Measurements from ENCODE around the gene NFIC.

The NFIC gene

DNA sequence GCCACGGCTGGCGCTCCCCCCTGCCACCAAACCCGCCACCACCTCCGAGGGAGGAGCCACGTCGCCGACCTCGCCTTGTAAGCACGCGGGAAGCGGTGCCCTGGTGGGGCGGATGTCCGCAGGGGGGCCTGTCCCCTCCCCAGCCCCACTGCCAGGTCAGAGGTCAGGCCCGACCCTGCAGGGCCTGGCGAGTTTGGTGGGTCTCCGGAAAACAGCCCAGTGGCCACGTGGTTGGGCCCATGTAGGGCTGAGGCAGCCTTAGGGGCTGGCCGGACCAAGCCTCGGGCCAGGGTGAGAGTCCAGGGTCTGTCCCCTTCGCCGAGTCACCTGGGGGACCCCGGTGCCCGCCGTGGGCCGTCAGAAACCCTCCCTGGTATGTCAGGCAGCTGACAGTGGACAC is 87.5 kb downstream of the NFIC start:
- TF ChIP-seq ZNF565 (CRISPR knock-in tag; conservative IDR thresholded peaks at IDR 0.05; ENCODE audit: low read depth) (no peak), PPARA (CRISPR knock-in tag; IDR thresholded peaks at IDR 0.05; ENCODE audit: borderline replicate concordance) (no peak), ESRRG (CRISPR knock-in tag; IDR thresholded peaks at IDR 0.05) (no peak), TCF4 (CRISPR knock-in tag; IDR thresholded peaks at IDR 0.05; ENCODE audit: borderline replicate concordance) (no peak), ISL1 (CRISPR knock-in tag; IDR thresholded peaks at IDR 0.05) (no peak), ZNF8 (CRISPR knock-in tag; IDR thresholded peaks at IDR 0.05) (no peak), ARNTL (CRISPR knock-in tag; IDR thresholded peaks at IDR 0.05; ENCODE audit: borderline replicate concordance, low read depth) (no peak)
- no peak for ATAC-seq

DNA sequence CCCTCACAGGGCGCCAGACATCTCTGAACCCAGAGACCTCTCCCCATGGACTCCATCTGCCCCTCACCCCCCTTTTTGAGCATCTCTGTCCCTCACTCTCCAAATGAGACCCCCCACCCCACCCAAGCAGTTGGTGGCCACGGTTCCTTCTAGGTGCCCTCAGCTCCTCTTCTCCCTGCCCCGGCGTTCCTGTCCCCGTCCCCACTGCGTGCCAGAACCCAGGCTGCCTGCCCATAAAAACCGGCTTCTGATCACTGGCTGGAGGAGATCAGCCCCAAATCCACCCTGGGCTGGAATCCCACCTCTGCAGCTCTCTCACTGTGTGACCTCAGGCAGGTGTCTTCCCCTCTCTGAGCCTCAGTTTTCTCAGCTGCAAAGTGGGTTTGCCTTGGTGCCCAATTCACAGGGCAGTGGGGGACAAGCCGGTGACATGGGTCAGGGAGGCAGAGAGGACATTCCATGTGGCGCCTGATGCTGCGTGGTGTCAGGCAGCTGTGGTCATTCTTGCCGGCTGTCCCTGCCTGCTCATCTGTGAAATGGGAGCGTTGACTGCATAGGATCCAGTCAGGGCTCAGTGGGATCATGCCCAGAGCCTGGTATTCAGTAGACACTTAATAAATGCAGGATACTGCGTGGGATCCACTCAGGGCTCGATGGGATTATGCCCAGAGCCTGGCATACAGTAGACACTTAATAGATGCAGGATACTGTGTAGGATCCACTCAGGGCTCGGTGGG is 88.4 kb downstream of the NFIC start:
- no peak for ATAC-seq

DNA sequence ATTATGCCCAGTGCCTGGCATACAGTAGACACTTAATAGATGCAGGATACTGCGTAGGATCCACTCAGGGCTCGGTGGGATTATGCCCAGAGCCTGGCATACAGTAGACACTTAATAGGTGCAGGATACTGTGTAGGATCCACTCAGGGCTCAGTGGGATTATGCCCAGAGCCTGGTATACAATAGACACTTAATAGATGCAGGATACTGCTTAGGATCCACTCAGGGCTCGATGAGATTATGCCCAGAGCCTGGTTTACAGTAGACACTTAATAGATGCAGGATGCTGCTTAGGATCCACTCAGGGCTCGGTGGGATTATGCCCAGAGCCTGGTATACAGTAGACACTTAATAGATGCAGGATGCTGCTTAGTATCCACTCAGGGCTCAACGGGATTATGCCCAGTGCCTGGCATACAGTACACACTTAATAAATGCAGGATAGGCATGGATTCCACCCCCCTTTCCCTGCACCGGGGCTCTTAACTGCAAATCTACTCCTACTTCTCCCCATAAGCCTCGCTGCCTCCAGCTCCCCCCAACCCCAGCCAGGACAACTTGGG is 89.1 kb downstream of the NFIC start:
- ATAC-seq: no peak
- TF ChIP-seq RARB (CRISPR knock-in tag; IDR thresholded peaks at IDR 0.05) (no peak), TOX (CRISPR knock-in tag; IDR thresholded peaks at IDR 0.05; ENCODE audit: borderline replicate concordance) (no peak), ZNF8 (CRISPR knock-in tag; IDR thresholded peaks at IDR 0.05) (no peak), ISL1 (CRISPR knock-in tag; IDR thresholded peaks at IDR 0.05) (no peak), ARNTL (CRISPR knock-in tag; IDR thresholded peaks at IDR 0.05; ENCODE audit: borderline replicate concordance, low read depth) (no peak), CSDC2 (CRISPR knock-in tag; IDR thresholded peaks at IDR 0.05) (no peak), GLIS3 (CRISPR knock-in tag; IDR thresholded peaks at IDR 0.05) (no peak), ESRRG (CRISPR knock-in tag; IDR thresholded peaks at IDR 0.05) (no peak), ZNF70 (CRISPR knock-in tag; IDR thresholded peaks at IDR 0.05) (no peak), BACH2 (CRISPR knock-in tag; IDR thresholded peaks at IDR 0.05; ENCODE audit: borderline replicate concordance) (no peak), ZNF565 (CRISPR knock-in tag; conservative IDR thresholded peaks at IDR 0.05; ENCODE audit: low read depth) (no peak), PPARA (CRISPR knock-in tag; IDR thresholded peaks at IDR 0.05; ENCODE audit: borderline replicate concordance) (no peak)
- TF ChIP-seq, protein P1, sequence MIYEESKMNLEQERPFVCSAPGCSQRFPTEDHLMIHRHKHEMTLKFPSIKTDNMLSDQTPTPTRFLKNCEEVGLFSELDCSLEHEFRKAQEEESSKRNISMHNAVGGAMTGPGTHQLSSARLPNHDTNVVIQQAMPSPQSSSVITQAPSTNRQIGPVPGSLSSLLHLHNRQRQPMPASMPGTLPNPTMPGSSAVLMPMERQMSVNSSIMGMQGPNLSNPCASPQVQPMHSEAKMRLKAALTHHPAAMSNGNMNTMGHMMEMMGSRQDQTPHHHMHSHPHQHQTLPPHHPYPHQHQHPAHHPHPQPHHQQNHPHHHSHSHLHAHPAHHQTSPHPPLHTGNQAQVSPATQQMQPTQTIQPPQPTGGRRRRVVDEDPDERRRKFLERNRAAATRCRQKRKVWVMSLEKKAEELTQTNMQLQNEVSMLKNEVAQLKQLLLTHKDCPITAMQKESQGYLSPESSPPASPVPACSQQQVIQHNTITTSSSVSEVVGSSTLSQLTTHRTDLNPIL (CRISPR knock-in tag; IDR thresholded peaks at IDR 0.05; ENCODE audit: low read depth): no peak
- TF ChIP-seq, protein P2, sequence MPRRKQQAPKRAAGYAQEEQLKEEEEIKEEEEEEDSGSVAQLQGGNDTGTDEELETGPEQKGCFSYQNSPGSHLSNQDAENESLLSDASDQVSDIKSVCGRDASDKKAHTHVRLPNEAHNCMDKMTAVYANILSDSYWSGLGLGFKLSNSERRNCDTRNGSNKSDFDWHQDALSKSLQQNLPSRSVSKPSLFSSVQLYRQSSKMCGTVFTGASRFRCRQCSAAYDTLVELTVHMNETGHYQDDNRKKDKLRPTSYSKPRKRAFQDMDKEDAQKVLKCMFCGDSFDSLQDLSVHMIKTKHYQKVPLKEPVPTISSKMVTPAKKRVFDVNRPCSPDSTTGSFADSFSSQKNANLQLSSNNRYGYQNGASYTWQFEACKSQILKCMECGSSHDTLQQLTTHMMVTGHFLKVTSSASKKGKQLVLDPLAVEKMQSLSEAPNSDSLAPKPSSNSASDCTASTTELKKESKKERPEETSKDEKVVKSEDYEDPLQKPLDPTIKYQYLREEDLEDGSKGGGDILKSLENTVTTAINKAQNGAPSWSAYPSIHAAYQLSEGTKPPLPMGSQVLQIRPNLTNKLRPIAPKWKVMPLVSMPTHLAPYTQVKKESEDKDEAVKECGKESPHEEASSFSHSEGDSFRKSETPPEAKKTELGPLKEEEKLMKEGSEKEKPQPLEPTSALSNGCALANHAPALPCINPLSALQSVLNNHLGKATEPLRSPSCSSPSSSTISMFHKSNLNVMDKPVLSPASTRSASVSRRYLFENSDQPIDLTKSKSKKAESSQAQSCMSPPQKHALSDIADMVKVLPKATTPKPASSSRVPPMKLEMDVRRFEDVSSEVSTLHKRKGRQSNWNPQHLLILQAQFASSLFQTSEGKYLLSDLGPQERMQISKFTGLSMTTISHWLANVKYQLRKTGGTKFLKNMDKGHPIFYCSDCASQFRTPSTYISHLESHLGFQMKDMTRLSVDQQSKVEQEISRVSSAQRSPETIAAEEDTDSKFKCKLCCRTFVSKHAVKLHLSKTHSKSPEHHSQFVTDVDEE (CRISPR knock-in tag; IDR thresholded peaks at IDR 0.05): no peak

More for the DNA sequence above, 88.4 kb downstream of the NFIC start:
- TF ChIP-seq PPARA (CRISPR knock-in tag; IDR thresholded peaks at IDR 0.05; ENCODE audit: borderline replicate concordance): no peak
- TF ChIP-seq, protein P3, sequence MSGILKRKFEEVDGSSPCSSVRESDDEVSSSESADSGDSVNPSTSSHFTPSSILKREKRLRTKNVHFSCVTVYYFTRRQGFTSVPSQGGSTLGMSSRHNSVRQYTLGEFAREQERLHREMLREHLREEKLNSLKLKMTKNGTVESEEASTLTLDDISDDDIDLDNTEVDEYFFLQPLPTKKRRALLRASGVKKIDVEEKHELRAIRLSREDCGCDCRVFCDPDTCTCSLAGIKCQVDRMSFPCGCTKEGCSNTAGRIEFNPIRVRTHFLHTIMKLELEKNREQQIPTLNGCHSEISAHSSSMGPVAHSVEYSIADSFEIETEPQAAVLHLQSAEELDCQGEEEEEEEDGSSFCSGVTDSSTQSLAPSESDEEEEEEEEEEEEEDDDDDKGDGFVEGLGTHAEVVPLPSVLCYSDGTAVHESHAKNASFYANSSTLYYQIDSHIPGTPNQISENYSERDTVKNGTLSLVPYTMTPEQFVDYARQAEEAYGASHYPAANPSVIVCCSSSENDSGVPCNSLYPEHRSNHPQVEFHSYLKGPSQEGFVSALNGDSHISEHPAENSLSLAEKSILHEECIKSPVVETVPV (CRISPR knock-in tag; IDR thresholded peaks at IDR 0.05): no peak
- TF ChIP-seq ZFP3 (CRISPR knock-in tag; IDR thresholded peaks at IDR 0.05): no peak
- TF ChIP-seq, protein P4, sequence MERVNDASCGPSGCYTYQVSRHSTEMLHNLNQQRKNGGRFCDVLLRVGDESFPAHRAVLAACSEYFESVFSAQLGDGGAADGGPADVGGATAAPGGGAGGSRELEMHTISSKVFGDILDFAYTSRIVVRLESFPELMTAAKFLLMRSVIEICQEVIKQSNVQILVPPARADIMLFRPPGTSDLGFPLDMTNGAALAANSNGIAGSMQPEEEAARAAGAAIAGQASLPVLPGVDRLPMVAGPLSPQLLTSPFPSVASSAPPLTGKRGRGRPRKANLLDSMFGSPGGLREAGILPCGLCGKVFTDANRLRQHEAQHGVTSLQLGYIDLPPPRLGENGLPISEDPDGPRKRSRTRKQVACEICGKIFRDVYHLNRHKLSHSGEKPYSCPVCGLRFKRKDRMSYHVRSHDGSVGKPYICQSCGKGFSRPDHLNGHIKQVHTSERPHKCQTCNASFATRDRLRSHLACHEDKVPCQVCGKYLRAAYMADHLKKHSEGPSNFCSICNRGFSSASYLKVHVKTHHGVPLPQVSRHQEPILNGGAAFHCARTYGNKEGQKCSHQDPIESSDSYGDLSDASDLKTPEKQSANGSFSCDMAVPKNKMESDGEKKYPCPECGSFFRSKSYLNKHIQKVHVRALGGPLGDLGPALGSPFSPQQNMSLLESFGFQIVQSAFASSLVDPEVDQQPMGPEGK (CRISPR knock-in tag; IDR thresholded peaks at IDR 0.05; ENCODE audit: borderline replicate concordance): no peak
- TF ChIP-seq, protein P1 (CRISPR knock-in tag; IDR thresholded peaks at IDR 0.05; ENCODE audit: low read depth): no peak
- TF ChIP-seq, protein P2 (CRISPR knock-in tag; IDR thresholded peaks at IDR 0.05): no peak
- TF ChIP-seq CSDC2 (CRISPR knock-in tag; IDR thresholded peaks at IDR 0.05): no peak
